HT1080 (cell line): ENCODE results near the gene BBS1. TPM values are rescaled to one million over a fixed set of nuclear protein-coding genes. Genes with fewer than 3 reads are reported as not detected.
"Not testable (repeated sequence)": the region's sequence is repeated elsewhere in the genome, so short reads cannot be mapped to it uniquely, and the experiment has no call there.

ENCODE experiments used
- DNase-seq: peaks from one replicate; pipeline ENCODE4 v3.0.0-alpha.2; 2015; ENCODE audit warnings: low read depth
- total RNA-seq: library from RNA; depleted of rRNA; stranded (reverse); fragments of >200 nt; shearing (Covaris generic); gene quantifications from 2 replicates; pipeline ENCODE4 v1.2.3, GENCODE V29; 2014

BBS1 gene
- total RNA-seq, 1 experiment from 2014 or later, result 2.0 TPM

- DNase-seq, result no peak
Observed at GRCh38 chr11:66523611-66524010, 13.2 kb downstream of the BBS1 start.

DNA sequence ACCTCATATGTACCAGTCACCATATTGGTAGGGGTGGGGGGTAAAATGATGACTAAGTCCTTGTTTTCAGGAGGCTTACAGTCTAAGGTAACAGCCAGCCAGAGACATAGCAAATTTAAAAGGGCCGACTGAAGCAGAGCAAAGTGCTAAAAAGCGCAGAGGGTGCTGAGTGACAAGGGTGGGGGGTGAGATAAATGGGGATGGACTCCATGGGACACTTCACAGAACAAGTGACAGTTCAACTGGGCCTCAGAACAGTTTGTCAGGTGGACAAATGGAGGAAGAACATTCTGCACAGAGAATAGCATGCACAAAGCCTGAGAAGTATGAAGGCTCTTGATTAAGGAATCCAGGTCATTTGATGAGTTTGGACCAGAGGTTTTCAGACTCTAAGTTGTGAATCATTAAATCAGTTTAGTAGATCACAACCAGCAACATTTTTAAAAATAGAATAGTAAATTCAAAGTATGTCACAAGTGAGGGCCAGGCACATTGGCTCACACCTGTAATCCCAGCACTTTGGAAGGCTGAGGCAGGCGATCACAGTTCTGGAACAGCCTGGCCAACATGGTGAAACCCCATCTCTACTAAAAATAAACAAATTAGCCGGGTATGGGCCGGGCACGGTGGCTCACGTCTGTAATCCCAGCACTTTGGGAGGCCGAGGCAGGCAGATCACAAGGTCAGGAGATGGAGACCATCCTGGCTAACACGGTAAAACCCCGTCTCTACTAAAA is 14.0 kb downstream of the BBS1 start:
- no peak for DNase-seq

- no peak for DNase-seq
Observed at GRCh38 chr11:66529069-66529468, 18.6 kb downstream of the BBS1 start.

DNA sequence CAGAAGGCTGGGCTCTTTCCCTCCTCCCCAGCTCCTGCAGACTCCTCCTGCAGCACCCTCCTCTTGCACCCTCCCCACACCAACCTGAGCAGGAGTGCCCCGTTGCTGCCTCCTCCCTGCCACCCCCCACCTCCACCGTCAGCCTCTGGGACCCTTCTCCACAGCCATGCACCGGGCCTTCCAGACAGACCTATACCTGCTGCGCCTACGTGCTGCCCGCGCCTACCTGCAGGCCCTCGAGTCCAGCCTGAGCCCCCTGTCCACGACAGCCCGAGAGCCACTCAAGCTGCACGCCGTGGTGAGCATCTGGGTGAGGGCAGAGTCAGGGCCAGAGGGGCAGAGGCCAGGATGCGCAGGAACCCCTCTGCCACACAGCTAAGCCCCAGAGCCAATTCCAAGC is 19.2 kb downstream of the BBS1 start:
- no peak for DNase-seq

DNA sequence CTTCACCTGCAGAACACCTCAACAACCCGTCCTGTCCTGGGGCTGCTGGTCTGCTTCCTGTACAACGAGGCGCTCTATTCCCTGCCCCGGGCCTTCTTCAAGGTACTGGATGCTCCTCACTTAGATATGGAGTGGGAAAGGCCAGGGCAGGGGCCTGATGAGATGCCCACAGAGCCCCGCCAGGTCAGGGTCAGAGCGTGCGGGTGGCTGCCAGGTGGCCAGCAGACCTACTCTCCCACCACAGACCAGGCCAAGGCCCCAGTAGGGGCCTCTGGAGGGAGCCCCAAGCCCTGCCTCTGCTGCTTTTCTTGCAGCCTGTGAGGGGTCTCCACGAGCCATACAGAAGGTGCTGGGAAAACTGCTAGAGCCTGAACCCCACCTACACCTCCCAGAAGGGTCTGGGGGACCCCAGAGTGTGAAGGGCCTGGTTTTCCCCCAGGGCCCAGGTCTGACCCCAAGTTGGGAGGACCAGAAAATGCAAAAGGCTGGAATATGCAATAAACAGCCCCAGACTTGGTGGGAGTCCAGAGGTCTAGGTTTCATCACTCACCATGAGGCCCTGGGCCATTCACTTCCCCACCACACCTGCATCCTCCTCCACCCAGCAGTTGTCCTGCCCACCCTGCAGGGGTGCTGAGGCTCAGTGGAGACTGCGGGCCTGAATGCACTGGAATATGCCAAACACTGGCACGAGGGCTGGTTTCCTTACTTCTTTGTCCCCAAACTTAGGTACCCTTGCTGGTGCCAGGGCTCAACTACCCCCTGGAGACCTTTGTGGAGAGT is 20.7 kb downstream of the BBS1 start:
- no peak for DNase-seq

DNA sequence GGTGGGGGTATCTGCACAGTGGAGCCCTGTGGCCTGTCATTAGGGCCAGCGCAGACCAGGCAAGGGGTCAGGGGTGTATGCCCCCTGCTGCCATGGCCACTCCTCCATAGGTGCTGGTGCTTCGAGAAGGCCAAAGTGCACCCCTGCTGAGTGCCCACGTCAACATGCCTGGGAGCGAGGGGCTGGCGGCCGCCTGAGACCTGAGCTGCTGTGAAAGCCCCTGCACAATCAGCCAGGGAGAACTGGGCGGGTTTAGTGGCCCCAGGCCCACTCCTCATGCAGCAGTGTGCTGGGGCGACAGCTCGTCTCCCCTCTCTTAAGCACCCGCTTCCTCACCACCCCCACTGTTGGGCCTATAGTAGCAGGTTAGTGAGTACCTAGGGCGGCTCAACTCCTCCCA is 21.4 kb downstream of the BBS1 start:
- no peak for DNase-seq

GRCh38 chr11:66532784-66533183 is 22.3 kb downstream of the BBS1 start:
- no peak for DNase-seq

DNA sequence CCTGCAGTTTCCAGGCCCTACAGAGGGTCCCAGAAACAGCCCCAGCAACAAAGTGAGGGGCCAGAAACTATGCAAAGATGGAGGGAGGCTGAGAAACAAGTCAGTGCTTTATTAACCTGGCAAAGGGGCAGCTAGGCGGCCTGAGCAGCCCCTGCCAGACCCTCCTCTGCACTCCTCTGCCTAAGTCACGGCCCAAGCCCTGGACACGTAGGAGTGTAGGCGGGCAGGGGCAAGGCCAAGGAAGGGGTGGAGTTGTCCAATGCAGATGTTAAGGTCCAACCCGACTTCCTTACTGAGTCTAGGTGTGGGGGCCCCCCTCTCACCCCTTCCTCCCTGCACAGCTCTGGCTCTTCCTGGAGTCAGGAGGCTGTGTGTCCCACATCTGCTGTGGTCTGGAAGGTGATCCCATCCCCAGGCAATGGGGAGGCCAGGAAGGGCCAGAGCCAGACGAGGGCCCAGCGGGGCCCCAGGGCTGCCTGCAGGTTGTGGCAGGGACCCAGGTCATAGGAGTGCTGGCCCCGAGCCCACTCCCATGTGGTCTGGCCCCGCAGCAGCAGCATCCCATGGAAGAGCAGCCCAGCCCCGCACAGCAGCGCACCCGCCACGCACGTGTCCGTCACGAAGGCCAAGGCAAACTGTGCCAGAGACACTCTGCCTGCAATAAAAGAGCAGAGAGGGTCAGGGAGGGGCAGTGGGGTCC is 28.9 kb downstream of the BBS1 start:
- no peak for DNase-seq

- no peak for DNase-seq
Observed at GRCh38 chr11:66539870-66540213, 29.4 kb downstream of the BBS1 start.

DNA sequence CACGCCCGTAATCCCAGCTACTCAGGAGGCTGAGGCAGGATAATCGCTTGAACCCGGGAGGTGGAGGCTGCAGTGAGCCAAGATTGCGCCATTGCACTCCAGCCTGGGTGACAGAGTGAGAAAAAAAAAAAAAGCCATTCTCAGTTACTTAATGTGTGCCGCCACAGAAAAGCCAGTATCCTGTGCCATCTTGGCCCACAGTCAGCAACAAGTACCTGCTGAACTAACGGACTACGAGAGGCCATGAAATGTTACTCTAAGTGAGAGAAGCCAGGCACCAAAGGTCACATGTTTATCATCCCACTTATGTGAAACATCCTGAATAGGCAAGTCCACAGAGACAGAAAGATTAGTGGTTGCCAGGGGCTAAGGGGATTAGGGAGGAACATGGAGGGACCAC is 30.2 kb downstream of the BBS1 start:
- not testable (repeated sequence) for DNase-seq

GRCh38 chr11:66541892-66542291 is 31.5 kb downstream of the BBS1 start:
- no peak for DNase-seq

GRCh38 chr11:66542362-66542761 is 31.9 kb downstream of the BBS1 start:
- DNase-seq, result peak; percentile 60

DNA sequence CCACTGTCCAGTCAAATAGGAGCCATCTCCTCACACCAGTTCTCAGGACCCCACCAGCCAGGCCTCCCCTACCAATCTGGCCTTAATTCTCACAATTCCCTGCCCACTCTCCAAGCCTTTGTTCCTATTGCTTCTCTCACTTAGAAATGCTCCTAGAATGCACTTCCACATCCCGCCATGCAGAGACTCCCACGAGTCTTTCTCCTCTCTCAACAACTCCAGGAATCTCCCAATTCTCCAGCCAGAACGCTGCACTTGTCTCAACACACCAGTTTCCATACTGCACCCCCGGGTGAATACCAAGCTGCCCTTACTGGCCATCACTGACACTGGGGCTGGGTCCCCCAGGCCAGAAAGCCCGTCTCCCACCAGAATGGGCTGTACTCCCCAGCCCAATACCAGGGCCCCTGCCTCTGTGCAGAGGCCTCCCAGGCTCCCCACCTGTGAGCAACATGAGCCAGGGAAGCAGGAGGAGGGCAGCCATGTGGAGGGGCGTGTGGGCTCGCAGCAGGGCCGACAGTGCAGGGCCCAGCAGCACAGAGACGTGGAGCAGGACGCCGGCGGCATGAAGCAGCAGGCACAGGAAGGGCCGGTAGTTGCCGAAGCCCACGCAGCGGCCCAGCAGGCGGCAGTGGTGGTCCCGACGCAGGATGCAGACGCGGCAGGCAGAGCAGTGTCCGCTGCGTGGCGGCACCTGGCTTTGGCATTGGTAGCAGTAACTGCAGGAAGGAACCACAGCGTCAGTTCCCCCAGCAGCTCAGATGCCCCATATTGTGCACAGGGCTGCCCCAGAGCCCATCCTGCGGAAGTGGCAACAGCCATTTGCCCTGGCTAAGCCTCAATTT is 33.0 kb downstream of the BBS1 start:
- DNase-seq, result no peak

- not testable (repeated sequence) for DNase-seq
Observed at GRCh38 chr11:66544952-66545351, 34.5 kb downstream of the BBS1 start.

- DNase-seq, result peak; percentile 96
Observed at GRCh38 chr11:66545701-66546367, 35.4 kb downstream of the BBS1 start, which contains the start of gene ZDHHC24. Gene ZDHHC24, minus strand, starts transcription at chr11:66546048. Its CDS starts 45 bp downstream, at chr11:66546003.

DNA sequence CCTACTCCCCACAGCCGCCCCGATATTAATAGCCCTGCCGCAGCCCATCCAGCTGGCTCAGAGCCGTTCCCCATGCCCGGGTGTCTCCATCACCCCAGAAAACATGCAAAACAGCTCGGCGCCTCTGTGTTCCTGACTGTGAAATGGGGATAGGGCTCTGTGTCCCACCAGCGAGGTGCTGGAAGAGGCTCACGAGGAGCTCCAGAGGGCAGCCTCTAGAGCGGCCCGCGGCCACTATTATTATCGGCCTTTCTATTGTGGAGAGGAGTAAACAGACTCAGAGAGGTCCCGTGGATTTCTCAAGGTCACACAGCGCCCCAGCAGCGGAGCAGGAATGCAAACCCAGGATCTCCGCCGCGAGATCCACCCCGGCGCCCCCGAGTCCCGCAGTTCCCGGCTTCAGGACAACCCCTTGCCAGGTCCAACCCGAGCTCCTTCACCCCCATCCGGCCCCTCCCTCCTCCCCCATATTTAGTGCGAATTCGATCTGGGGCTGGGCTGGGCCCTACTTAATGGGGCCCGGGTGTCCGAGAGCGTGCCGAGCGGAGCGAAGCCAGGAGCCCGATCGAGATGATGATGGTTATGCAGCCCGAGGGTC is 36.0 kb downstream of the BBS1 start, which contains the start of gene ACTN3:
Gene ACTN3, plus strand, starts transcription at position 536 of the 598 bp plus-strand sequence. Its CDS starts 35 bp downstream, at position 571.
- DNase-seq, result no peak

- DNase-seq, result no peak
Observed at GRCh38 chr11:66546966-66547661, 36.7 kb downstream of the BBS1 start.

DNA sequence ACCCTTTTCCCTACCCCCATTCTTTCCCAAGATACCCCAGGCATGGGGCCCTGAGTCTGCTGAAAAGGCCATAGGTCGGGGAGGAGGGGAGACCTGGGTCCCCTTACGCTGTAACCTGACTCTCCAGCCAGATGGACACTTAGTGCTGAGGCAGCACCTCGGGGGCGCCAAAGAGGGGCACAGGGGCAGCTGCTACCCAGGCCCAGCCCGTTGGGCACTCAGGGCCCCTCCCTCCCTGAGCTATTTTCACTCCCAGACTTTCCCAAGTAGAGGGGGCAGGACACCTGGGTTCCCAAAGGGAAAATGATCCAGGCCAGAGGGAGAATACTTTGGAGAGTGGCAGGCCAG is 37.2 kb downstream of the BBS1 start:
- no peak for DNase-seq

GRCh38 chr11:66548041-66548440 is 37.6 kb downstream of the BBS1 start:
- DNase-seq, result no peak
